Activated naive CD8-positive, alpha-beta T cell treated with anti-CD3 and anti-CD28 coated beads, Interleukin-2, amount 10 ng/mL, durations not matched to agents 7 days and 5 days (primary cell): ENCODE data around the gene INVS. TPM values are rescaled to one million over a fixed set of nuclear protein-coding genes. Genes with fewer than 3 reads are reported as not detected.
"Not testable (repeated sequence)": the region's sequence is repeated elsewhere in the genome, so short reads cannot be mapped to it uniquely, and the experiment has no call there.

Source experiments
- ATAC-seq: fragments of 150-1000 bp; cut with Tn5 transposase; one replicate; pipeline ENCODE4 v1.10.0; 2021; ENCODE audit warnings: low read depth, moderate library complexity
- POLR2A ChIA-PET: fragments of 350-600 bp; sonication (Branson Sonifier 250); formaldehyde crosslinking; loops from one replicate; lab custom pipeline; 2021; ENCODE audit warnings: antibody characterized with exemption; lab: Charles Lee
- DNase-seq: peaks from one replicate; pipeline ENCODE4 v3.0.0; 2021
- H3K27ac Mint-ChIP-seq: one replicate; pipeline ENCODE4 v1.8.0; 2022; ENCODE audit warnings: mild to moderate bottlenecking, mixed read lengths
- H3K27me3 Mint-ChIP-seq: one replicate; pipeline ENCODE4 v1.8.0; 2022; ENCODE audit warnings: mild to moderate bottlenecking, moderate library complexity, mixed read lengths
- H3K36me3 Mint-ChIP-seq: one replicate; pipeline ENCODE4 v1.8.0; 2021; ENCODE audit warnings: mild to moderate bottlenecking, mixed read lengths
- H3K4me1 Mint-ChIP-seq: one replicate; pipeline ENCODE4 v1.8.0; 2021; ENCODE audit warnings: mixed read lengths
- H3K4me3 Mint-ChIP-seq: one replicate; pipeline ENCODE4 v1.8.0; 2022; ENCODE audit warnings: mild to moderate bottlenecking, moderate library complexity, mixed read lengths
- H3K9me3 Mint-ChIP-seq: one replicate; pipeline ENCODE4 v1.8.0; 2021; ENCODE audit warnings: mixed read lengths
- total RNA-seq, 2 experiments: library from RNA; stranded (reverse); gene quantifications; one replicate each; pipeline ENCODE4 v1.2.3, GENCODE V29; 2021

The INVS gene
- total RNA-seq, 2 experiments from 2014 or later: 17.8 to 18.9 TPM

- Mint-ChIP-seq H3K27me3 (no peaks in the 10 kb centered on the region), H3K36me3 (peaks cover 63% of the 10 kb centered on the region), H3K9me3 (peaks cover 5% of the 10 kb centered on the region), H3K4me3 (no peak overlapping the region), H3K4me1 (no peaks in the 10 kb centered on the region), H3K27ac (no peak overlapping the region)
- ATAC-seq (no peak), DNase-seq (no peak)
- POLR2A ChIA-PET: no interaction called here
These were observed 216.5 kb downstream of the INVS start for GRCh38 chr9:100315561-100315960.

- no peak for ATAC-seq
- no peaks in the 10 kb centered on the region for H3K27me3 Mint-ChIP-seq
- H3K4me1 Mint-ChIP-seq: peaks cover under 1% of the 10 kb centered on the region
- H3K4me3 Mint-ChIP-seq: no peak overlapping the region
- POLR2A ChIA-PET: no interaction called here
- H3K27ac Mint-ChIP-seq: no peak overlapping the region
- H3K9me3 Mint-ChIP-seq: peaks cover 3% of the 10 kb centered on the region
- H3K36me3 Mint-ChIP-seq: peaks cover 49% of the 10 kb centered on the region
- DNase-seq: no peak
These were observed 218.7 kb downstream of the INVS start for GRCh38 chr9:100317706-100318105.

DNA sequence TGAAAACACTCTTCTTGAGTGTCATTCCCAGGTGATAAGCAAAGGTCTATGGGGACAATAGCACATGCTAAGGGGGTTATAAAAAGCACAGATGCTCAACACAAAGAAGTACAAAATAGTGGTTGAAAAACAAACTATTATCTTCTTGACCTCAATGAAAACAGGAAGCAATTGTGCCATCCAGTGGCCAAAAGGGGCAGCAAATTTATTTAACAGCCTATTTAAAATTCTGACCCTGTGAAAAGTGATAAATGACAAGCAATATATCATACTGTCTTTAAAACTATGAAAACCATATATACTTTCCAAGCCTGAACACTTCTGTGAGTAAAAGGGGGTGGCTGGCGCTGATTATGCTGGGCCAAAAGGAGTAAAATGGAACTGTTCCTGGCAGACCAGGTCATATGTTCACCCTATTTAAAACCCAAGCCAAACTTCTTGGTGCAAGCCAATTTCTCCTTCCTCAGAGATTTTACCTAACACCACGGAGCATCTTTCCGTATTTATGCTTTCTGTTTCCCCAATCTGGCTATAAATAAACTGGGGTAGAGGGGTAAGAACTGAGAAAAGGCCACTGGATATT lies 224.0 kb downstream of the INVS start:
- Mint-ChIP-seq H3K9me3 (no peaks in the 10 kb centered on the region), H3K4me1 (peaks cover 7% of the 10 kb centered on the region), H3K36me3 (peaks cover 10% of the 10 kb centered on the region), H3K4me3 (no peak overlapping the region), H3K27me3 (no peaks in the 10 kb centered on the region), H3K27ac (no peak overlapping the region)
- POLR2A ChIA-PET: interaction anchor here (0.6 kb wide), 1 partner anchor 106 kb away, joined by 3 read pairs; no protein-coding TSS in a partner anchor
- ATAC-seq (no peak), DNase-seq (no peak)

DNA sequence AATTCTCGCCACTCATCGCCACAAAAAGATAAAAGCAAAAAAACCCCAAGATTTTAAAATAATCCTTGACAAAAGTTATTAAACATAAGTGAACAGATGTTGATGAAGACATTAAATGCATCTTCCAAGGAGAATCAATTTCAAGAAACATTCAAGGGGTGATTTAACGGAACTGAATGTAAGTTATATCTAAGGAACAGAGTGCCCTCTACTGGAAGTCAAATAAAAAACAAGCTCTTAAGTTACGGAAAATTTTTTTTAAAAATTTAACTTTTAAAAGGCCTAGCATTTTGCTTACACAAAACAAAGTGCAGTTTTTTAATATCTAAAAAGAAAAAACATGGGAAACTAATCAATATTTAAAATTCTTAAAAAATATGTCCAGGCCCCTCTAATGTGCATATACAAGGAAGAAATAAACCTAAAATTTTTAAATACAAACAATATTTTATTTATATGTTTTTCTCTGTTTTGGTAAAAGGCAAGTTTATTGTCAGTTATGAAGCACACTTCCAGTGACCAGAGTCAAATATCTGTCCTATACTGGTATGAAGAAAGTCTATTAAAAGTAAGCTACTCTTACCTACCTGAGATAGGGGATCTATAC lies 225.7 kb downstream of the INVS start:
- POLR2A ChIA-PET: no interaction called here
- ATAC-seq: no peak
- Mint-ChIP-seq H3K4me3 (no peak overlapping the region), H3K27me3 (no peaks in the 10 kb centered on the region), H3K4me1 (peaks cover 8% of the 10 kb centered on the region), H3K27ac (no peak overlapping the region), H3K9me3 (no peaks in the 10 kb centered on the region), H3K36me3 (peaks cover 7% of the 10 kb centered on the region)
- DNase-seq: no peak

- H3K4me1 Mint-ChIP-seq, H3K9me3 Mint-ChIP-seq, H3K4me3 Mint-ChIP-seq, H3K27me3 Mint-ChIP-seq, DNase-seq, POLR2A ChIA-PET, H3K27ac Mint-ChIP-seq, ATAC-seq: not testable (repeated sequence)
- peaks cover 33% of the 10 kb centered on the region for H3K36me3 Mint-ChIP-seq
These were observed 239.7 kb downstream of the INVS start for GRCh38 chr9:100338736-100339135.

DNA sequence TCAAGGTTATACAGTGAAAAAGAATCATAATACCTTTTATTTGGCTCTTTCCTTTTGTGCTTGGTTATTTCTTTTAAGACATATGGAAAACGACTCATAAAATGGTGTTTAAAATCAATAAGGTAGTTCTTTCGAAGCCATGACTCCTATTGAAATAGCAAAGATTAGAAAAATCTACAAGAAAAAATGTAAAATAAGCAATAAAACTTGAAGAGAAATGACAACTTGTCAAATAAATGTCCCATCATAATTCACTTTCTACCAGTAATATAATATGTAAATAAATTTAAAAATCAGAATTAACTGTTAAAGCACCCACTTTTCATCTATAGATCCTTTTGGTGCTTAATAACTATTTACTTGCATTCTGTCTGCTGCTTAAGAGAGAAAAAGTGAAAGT lies 241.2 kb downstream of the INVS start:
- POLR2A ChIA-PET: no interaction called here
- DNase-seq: no peak
- Mint-ChIP-seq H3K9me3 (no peaks in the 10 kb centered on the region), H3K4me3 (no peak overlapping the region), H3K27me3 (no peaks in the 10 kb centered on the region), H3K27ac (no peak overlapping the region), H3K36me3 (peaks cover 30% of the 10 kb centered on the region), H3K4me1 (peaks cover 9% of the 10 kb centered on the region)
- ATAC-seq: no peak

GRCh38 chr9:100341889-100342288 lies 242.8 kb downstream of the INVS start:
- Mint-ChIP-seq H3K9me3 (no peaks in the 10 kb centered on the region), H3K27ac (no peak overlapping the region), H3K4me3 (no peak overlapping the region), H3K36me3 (peaks cover 32% of the 10 kb centered on the region), H3K27me3 (no peaks in the 10 kb centered on the region), H3K4me1 (peaks cover 9% of the 10 kb centered on the region)
- DNase-seq (no peak), ATAC-seq (no peak)
- POLR2A ChIA-PET: interaction anchor here (1.6 kb wide), 1 partner anchor 10 kb away, joined by 9 read pairs; no protein-coding TSS in a partner anchor

DNA sequence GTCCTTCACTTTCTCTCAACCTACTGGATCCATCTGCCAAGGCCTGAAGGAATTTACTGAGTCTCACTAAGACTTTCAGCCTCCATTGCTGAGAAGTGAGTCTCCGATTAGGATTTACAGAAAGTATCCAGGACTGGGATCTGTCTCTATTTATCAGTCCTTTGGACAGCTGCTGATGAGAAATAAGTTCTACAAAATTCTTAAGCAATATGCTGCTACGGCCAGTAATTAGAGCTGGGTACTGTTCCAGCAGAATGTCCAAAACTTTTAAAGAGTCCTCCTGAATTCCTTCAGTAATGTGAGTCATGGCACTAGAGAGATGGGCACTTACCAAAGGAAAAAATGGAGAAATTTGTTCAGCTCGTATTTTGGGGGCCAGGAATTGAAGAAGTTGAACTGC lies 247.8 kb downstream of the INVS start:
- POLR2A ChIA-PET: no interaction called here
- DNase-seq (no peak), ATAC-seq (no peak)
- H3K4me1 Mint-ChIP-seq: peaks cover 26% of the 10 kb centered on the region
- H3K36me3 Mint-ChIP-seq: peaks cover 19% of the 10 kb centered on the region
- H3K9me3 Mint-ChIP-seq: no peaks in the 10 kb centered on the region
- no peak overlapping the region for H3K4me3 Mint-ChIP-seq
- H3K27ac Mint-ChIP-seq: no peak overlapping the region
- H3K27me3 Mint-ChIP-seq: no peaks in the 10 kb centered on the region

DNA sequence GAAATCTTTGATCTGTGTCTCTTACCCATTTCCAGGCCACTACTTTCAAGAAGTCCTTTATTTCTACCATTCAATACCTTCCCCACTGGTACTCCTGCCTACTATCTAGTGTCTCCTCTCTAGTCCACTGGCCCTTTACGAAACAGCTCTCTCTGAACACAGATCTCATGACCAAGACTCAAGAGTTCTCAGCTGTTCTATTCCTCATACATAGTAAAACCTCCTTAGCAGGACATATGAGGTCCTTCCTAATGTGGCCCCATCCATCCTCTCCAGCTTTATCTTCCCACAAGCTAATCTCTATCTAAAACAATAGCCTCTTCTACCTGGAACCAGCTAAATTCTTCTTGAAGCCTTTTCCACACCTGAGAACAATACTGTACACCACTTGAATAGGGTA lies 251.1 kb downstream of the INVS start:
- Mint-ChIP-seq H3K4me1 (peaks cover 35% of the 10 kb centered on the region), H3K9me3 (peaks cover 12% of the 10 kb centered on the region), H3K36me3 (peaks cover 24% of the 10 kb centered on the region), H3K4me3 (peak overlapping the region; percentile 11), H3K27ac (no peak overlapping the region), H3K27me3 (no peaks in the 10 kb centered on the region)
- POLR2A ChIA-PET: interaction anchor here (2.6 kb wide), 1 partner anchor 77 kb away, joined by 8 read pairs; the partner anchor contains the start of gene MSANTD3
- ATAC-seq (no peak), DNase-seq (no peak)

Other genes with a start within 250 kb of the INVS start
- 10 to 100 TPM; 46.0 to 47.1 TPM for gene STX17, start 192.6 kb upstream of the INVS start, total RNA-seq
- gene ERP44, start 243 bp upstream of the INVS start, total RNA-seq: 10 to 100 TPM; 14.4 to 15.2 TPM